NCI-H1694 treated with DMSO at 0.1 percent for 48 hours (cell line): ENCODE measurements around the gene NEURL3.
A peak's percentile ranks its signal among the peaks of the same experiment; 100 is the strongest.

Source experiments
- DNase-seq: peaks from one replicate; lab custom pipeline; 2025; lab: John Stamatoyannopoulos, UW

NEURL3 gene

GRCh38 chr2:96539215-96539920 is 34.2 kb upstream of the NEURL3 start:
- no peak for DNase-seq

GRCh38 chr2:96538487-96539214 is 33.5 kb upstream of the NEURL3 start:
- DNase-seq = no peak

GRCh38 chr2:96537734-96538486 is 32.8 kb upstream of the NEURL3 start:
- no peak for DNase-seq

- DNase-seq = peak; percentile 29
Observed at GRCh38 chr2:96537066-96537733, 32.0 kb upstream of the NEURL3 start.

- DNase-seq = peak; percentile 72
Observed at GRCh38 chr2:96536445-96537065, 31.4 kb upstream of the NEURL3 start, which contains the start of gene ARID5A. TSS of gene ARID5A (plus strand) at chr2:96536752. CDS start at chr2:96536827, 75 bp downstream.

GRCh38 chr2:96535331-96535730 is 30.2 kb upstream of the NEURL3 start:
- no peak for DNase-seq

GRCh38 chr2:96534701-96535181 is 29.6 kb upstream of the NEURL3 start:
- peak; percentile 33 for DNase-seq

GRCh38 chr2:96534141-96534540 is 29.0 kb upstream of the NEURL3 start:
- DNase-seq = no peak

GRCh38 chr2:96533292-96534073 is 28.3 kb upstream of the NEURL3 start:
- no peak for DNase-seq

GRCh38 chr2:96532641-96533291 is 27.6 kb upstream of the NEURL3 start:
- DNase-seq = no peak

- DNase-seq = peak; percentile 43
Observed at GRCh38 chr2:96531872-96532505, 26.8 kb upstream of the NEURL3 start.

- no peak for DNase-seq
Observed at GRCh38 chr2:96531366-96531765, 26.2 kb upstream of the NEURL3 start.

- no peak for DNase-seq
Observed at GRCh38 chr2:96530474-96531357, 25.6 kb upstream of the NEURL3 start.

GRCh38 chr2:96530144-96530430 is 24.9 kb upstream of the NEURL3 start:
- no peak for DNase-seq

GRCh38 chr2:96529376-96530143 is 24.4 kb upstream of the NEURL3 start:
- DNase-seq = no peak

GRCh38 chr2:96528700-96529375 is 23.7 kb upstream of the NEURL3 start:
- DNase-seq = no peak

- DNase-seq = no peak
Observed at GRCh38 chr2:96528006-96528699, 23.0 kb upstream of the NEURL3 start.
